CD4-positive, alpha-beta memory T cell (primary cell): ENCODE data around the gene HEATR9. TPM values are rescaled to one million over a fixed set of nuclear protein-coding genes. Genes with fewer than 3 reads are reported as not detected.

ENCODE experiments used
- CTCF ChIA-PET: fragments of 350-600 bp; sonication (Branson Sonifier 250); formaldehyde crosslinking; loops from one replicate; lab custom pipeline; 2021; ENCODE audit warnings: inconsistent platforms; ENCODE audit not compliant: partially characterized antibody; lab: Charles Lee
- POLR2A ChIA-PET: fragments of 350-600 bp; sonication (Branson Sonifier 250); formaldehyde crosslinking; loops from one replicate; lab custom pipeline; 2021; ENCODE audit not compliant: partially characterized antibody; lab: Charles Lee
- DNase-seq, 5 donors: peaks; one replicate each; pipeline versions ENCODE4 v3.0.0 to v3.0.0-alpha.2; 2020 to 2022; ENCODE audit warnings: mixed read lengths in 1 of 5
- H3K27ac ChIP-seq: one replicate; pipeline ENCODE4 v1.7.0; 2013; ENCODE audit warnings: low read depth, low read length
- H3K27me3 ChIP-seq: 2 replicates; pipeline ENCODE4 v1.7.0; 2013; ENCODE audit warnings: mild to moderate bottlenecking, low read length, moderate library complexity; ENCODE audit not compliant: insufficient read depth
- H3K36me3 ChIP-seq: 2 replicates; pipeline ENCODE4 v1.7.0; 2013; ENCODE audit warnings: mild to moderate bottlenecking, low read length, moderate library complexity; ENCODE audit not compliant: insufficient read depth
- H3K4me1 ChIP-seq: 2 replicates; pipeline ENCODE4 v1.7.0; 2013; ENCODE audit warnings: mild to moderate bottlenecking, low read length, moderate library complexity; ENCODE audit not compliant: insufficient read depth
- H3K4me3 ChIP-seq, 2 donors: one replicate each; pipeline ENCODE4 v1.7.0; 2013; ENCODE audit warnings: low read length in 2 of 2, mild to moderate bottlenecking in 1 of 2
- H3K9me3 ChIP-seq, 2 donors: one replicate each; pipeline ENCODE4 v1.7.0; 2013; ENCODE audit warnings: low read length in 2 of 2, control low read depth in 1 of 2; ENCODE audit not compliant: control insufficient read depth in 1 of 2
- H3K27ac Mint-ChIP-seq, 7 donors: one replicate each; pipeline ENCODE4 v1.8.0; 2020 to 2021; ENCODE audit warnings: mixed read lengths in 7 of 7, mild to moderate bottlenecking in 6 of 7, inconsistent platforms in 3 of 7, moderate library complexity in 3 of 7
- H3K27me3 Mint-ChIP-seq, 2 donors: one replicate each; pipeline ENCODE4 v1.8.0; 2020 to 2021; ENCODE audit warnings: mixed read lengths in 2 of 2
- H3K36me3 Mint-ChIP-seq, 2 donors: one replicate each; pipeline ENCODE4 v1.8.0; 2020 to 2021; ENCODE audit warnings: mixed read lengths in 2 of 2, inconsistent platforms in 1 of 2, mild to moderate bottlenecking in 1 of 2
- H3K4me1 Mint-ChIP-seq, 4 donors: one replicate each; pipeline ENCODE4 v1.8.0; 2020 to 2021; ENCODE audit warnings: mixed read lengths in 4 of 4, mild to moderate bottlenecking in 1 of 4
- H3K4me3 Mint-ChIP-seq, 8 donors: one replicate each; pipeline ENCODE4 v1.8.0; 2020 to 2021; ENCODE audit warnings: mixed read lengths in 8 of 8, mild to moderate bottlenecking in 7 of 8, moderate library complexity in 6 of 8, inconsistent platforms in 3 of 8
- H3K9me3 Mint-ChIP-seq, 8 donors: one replicate each; pipeline ENCODE4 v1.8.0; 2020 to 2021; ENCODE audit warnings: mixed read lengths in 8 of 8, mild to moderate bottlenecking in 5 of 8, inconsistent platforms in 3 of 8, moderate library complexity in 1 of 8
- intact Hi-C: fragments of 100-400 bp; cut with micrococcal nuclease; formaldehyde crosslinking; loops from one replicate; pipeline ENCODE4 v1.15.1; 2023
- polyA plus RNA-seq, 2 donors: library from polyadenylated mRNA; unstranded; fragments of 300-500 nt; fragmentation: Illumina TruSeq; gene quantifications; one replicate each; pipeline ENCODE4 v1.2.3, GENCODE V29; 2021
- total RNA-seq, 2 experiments: library from RNA; stranded (reverse); gene quantifications; one replicate each; pipeline ENCODE4 v1.2.3, GENCODE V29; 2021

HEATR9 gene
- total and polyA plus RNA-seq, 4 experiments from 2014 or later, result 2.2 to 2.6 TPM; not detected in 2

GRCh38 chr17:35912339-35912912, 43.7 kb upstream of the HEATR9 start:
- H3K4me3 ChIP-seq, result no peak overlapping the region
- peaks cover 7% of the 10 kb centered on the region for H3K4me1 ChIP-seq
- peaks cover 6 to 20% (median 13%) of the 10 kb centered on the region in 4 donors for H3K4me1 Mint-ChIP-seq
- ChIA-PET POLR2A (interaction anchor here (0.6 kb wide), 1 partner anchor 71 kb away, joined by 4 read pairs; no protein-coding TSS in a partner anchor), CTCF (interaction anchor here (0.6 to 1.3 kb wide), 3 partner anchors 18 to 104 kb away, joined by 3 to 4 read pairs (median 3); no protein-coding TSS in a partner anchor)
- H3K27me3 ChIP-seq, result no peaks in the 10 kb centered on the region
- H3K27me3 Mint-ChIP-seq, result no peaks in the 10 kb centered on the region
- H3K36me3 Mint-ChIP-seq, result no peaks in the 10 kb centered on the region
- H3K36me3 ChIP-seq, result no peaks in the 10 kb centered on the region
- no peak for DNase-seq
- H3K9me3 ChIP-seq, result no peaks in the 10 kb centered on the region
- no peak overlapping the region for H3K27ac ChIP-seq
- H3K4me3 Mint-ChIP-seq, result no peak overlapping the region
- no peaks in the 10 kb centered on the region for H3K9me3 Mint-ChIP-seq
- intact Hi-C loops, result no loop called here
- peak overlapping the region in 1 of 7 donors; percentile 2 for H3K27ac Mint-ChIP-seq

DNA sequence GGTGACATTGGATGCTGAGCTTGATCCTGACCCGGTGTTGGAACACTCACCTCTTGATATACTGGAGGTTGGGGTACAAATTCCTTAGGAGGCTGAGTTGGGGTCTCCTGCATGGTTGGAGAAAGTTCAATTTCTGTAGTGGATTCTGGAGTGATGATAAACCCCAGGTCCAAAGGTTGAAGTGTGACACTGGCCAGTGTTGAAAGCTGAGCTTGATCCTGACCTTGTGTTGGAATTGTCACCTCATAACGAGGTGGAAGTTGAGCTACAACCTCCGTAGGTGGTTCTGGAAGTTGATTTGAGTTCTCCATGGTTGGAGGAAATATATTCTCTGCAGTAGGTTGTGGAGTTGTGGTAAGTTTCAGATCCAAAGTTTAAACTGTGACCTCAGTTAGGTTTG, 40.7 kb upstream of the HEATR9 start:
- H3K36me3 ChIP-seq, result no peaks in the 10 kb centered on the region
- Mint-ChIP-seq H3K4me3 (no peak overlapping the region), H3K4me1 (peaks cover 6 to 20% (median 13%) of the 10 kb centered on the region in 4 donors), H3K36me3 (no peaks in the 10 kb centered on the region), H3K9me3 (no peaks in the 10 kb centered on the region), H3K27ac (no peak overlapping the region), H3K27me3 (no peaks in the 10 kb centered on the region)
- H3K4me3 ChIP-seq, result no peak overlapping the region
- intact Hi-C loops, result loop anchor here (5.0 kb wide), 1 partner anchor 37 kb away; no protein-coding TSS in a partner anchor
- CTCF ChIA-PET, result interaction anchor here (1.0 kb wide), 1 partner anchor 31 kb away, joined by 3 read pairs; no protein-coding TSS in a partner anchor
- H3K4me1 ChIP-seq, result peaks cover 7% of the 10 kb centered on the region
- H3K27me3 ChIP-seq, result no peaks in the 10 kb centered on the region
- POLR2A ChIA-PET, result interaction anchor here (0.6 kb wide), 1 partner anchor 13 kb away, joined by 3 read pairs; no protein-coding TSS in a partner anchor
- no peaks in the 10 kb centered on the region for H3K9me3 ChIP-seq
- no peak for DNase-seq
- H3K27ac ChIP-seq, result no peak overlapping the region

DNA sequence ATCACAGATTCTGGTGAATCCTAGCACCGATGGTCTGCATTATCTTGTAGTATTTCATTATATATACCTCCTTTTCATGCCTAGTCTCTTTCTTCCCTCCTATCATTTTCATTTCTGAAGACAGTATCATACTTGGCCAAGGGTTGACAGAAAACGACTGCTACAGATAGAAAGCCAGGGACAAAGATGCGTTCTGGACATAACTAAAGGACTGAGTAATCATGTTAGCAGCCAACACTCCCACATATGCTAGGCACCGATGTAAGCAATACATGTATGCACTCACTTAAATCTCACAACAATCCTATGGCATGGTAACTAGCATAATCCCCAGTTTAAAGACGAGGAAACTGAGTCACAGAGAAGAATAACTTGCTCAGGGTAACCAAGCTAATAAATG, 39.0 kb upstream of the HEATR9 start:
- ChIA-PET CTCF (interaction anchor here (0.6 to 2.4 kb wide), 7 partner anchors 9 to 58 kb away, joined by 3 to 10 read pairs (median 4); no protein-coding TSS in a partner anchor), POLR2A (interaction anchor here (1.7 to 2.8 kb wide), 4 partner anchors 17 to 58 kb away, joined by 5 to 19 read pairs (median 7); partner anchors contain the start of gene CCL5)
- no peaks in the 10 kb centered on the region for H3K9me3 Mint-ChIP-seq
- no peak for DNase-seq
- no peaks in the 10 kb centered on the region for H3K36me3 Mint-ChIP-seq
- H3K4me3 ChIP-seq, result no peak overlapping the region
- H3K4me1 Mint-ChIP-seq, result peaks cover 0 to 10% (median 6%) of the 10 kb centered on the region in 4 donors
- no peaks in the 10 kb centered on the region for H3K9me3 ChIP-seq
- H3K27ac ChIP-seq, result no peak overlapping the region
- no peaks in the 10 kb centered on the region for H3K4me1 ChIP-seq
- no peak overlapping the region for H3K27ac Mint-ChIP-seq
- H3K36me3 ChIP-seq, result no peaks in the 10 kb centered on the region
- no peak overlapping the region for H3K4me3 Mint-ChIP-seq
- H3K27me3 Mint-ChIP-seq, result no peaks in the 10 kb centered on the region
- intact Hi-C loops, result loop anchor here (1.0 to 5.0 kb wide), 2 partner anchors 35 to 58 kb away; no protein-coding TSS in a partner anchor
- no peaks in the 10 kb centered on the region for H3K27me3 ChIP-seq

DNA sequence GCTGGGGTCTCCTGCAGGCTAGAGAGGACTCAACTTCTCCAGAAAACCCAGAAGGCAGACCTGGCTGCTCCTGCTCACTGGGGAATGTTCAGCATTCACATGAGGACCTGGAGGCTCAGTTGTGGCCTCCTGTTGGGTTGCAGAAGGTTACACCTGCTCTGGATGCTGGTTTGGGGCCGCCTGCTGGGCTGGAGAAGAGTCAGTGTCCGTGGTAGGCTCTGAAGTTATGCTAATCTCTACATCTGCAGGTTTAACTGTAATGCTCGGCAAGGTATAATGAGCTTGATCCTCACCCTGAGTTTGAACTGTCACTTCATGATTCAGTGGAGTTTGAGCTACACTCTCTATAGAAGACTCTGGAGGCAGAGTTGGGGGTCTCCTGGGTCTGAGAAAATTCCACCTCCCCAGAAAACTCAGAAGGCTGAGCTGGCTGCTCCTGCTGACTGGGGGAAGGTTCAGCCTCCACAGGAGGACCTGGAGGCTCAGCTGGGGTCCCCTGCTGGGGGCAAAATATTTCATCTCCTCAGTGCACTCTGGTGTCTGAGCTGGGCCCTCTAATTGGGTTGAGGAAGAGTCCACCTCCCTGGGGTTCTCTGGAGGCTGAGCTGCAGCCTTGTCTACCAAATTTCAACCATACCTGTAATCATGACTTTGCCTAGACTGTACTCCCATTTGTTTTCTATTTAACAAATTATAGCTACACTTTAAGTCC, 38.4 kb upstream of the HEATR9 start:
- Mint-ChIP-seq H3K9me3 (no peaks in the 10 kb centered on the region), H3K4me1 (peaks cover 0 to 12% (median 6%) of the 10 kb centered on the region in 4 donors), H3K4me3 (no peak overlapping the region), H3K36me3 (no peaks in the 10 kb centered on the region), H3K27ac (peak overlapping the region in 1 of 7 donors; percentile 23), H3K27me3 (no peaks in the 10 kb centered on the region)
- no peak for DNase-seq
- Histone ChIP-seq H3K27me3 (no peaks in the 10 kb centered on the region), H3K4me3 (no peak overlapping the region), H3K4me1 (no peaks in the 10 kb centered on the region), H3K36me3 (no peaks in the 10 kb centered on the region), H3K9me3 (no peaks in the 10 kb centered on the region), H3K27ac (no peak overlapping the region)
- POLR2A ChIA-PET, result interaction anchor here (0.6 to 2.8 kb wide), 6 partner anchors 16 to 971 kb away, joined by 3 to 19 read pairs (median 6); partner anchors contain the start of gene CCL5
- intact Hi-C loops, result loop anchor here (1.0 to 5.0 kb wide), 2 partner anchors 35 to 58 kb away; no protein-coding TSS in a partner anchor
- CTCF ChIA-PET, result interaction anchor here (0.6 to 2.4 kb wide), 7 partner anchors 9 to 57 kb away, joined by 3 to 10 read pairs (median 4); no protein-coding TSS in a partner anchor

DNA sequence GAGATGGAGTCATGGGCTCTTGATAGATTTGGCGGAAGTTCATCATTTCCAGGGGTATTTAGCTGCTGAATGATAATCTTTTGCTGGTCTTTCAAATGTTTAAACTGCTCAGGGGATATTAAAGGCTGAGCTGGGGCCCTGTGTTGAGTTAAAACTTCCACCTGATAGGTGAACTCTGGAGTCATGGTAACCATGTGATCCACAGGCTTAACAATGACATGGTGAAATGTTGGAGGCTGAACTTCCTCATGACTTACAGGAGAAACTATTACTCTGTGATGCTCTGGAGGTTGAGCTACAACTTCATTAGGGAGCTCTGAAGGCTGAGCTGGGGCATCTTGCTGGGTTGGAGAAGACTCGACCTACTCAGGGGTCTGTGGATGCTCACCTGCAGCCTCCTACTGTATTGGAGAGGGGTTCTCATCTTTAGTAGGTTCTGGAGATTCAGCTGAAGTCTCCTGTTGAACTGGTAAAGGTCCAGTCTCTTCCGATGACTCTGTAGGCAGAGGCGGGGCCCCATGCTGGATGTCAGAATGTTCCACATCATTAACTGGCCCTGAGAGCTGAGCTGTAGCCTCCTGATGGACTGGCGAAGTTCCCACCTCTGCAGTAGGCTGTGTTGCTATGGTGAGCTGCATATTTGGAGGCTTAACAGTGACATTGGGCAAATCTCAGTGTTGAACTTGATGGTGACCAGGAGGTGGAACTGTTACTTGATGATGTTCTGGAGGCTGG, 37.7 kb upstream of the HEATR9 start:
- Histone ChIP-seq H3K36me3 (no peaks in the 10 kb centered on the region), H3K4me1 (no peaks in the 10 kb centered on the region), H3K27me3 (no peaks in the 10 kb centered on the region), H3K27ac (no peak overlapping the region), H3K9me3 (no peaks in the 10 kb centered on the region), H3K4me3 (no peak overlapping the region)
- Mint-ChIP-seq H3K4me1 (peaks cover 0 to 9% (median 6%) of the 10 kb centered on the region in 4 donors), H3K9me3 (no peaks in the 10 kb centered on the region), H3K27me3 (no peaks in the 10 kb centered on the region), H3K4me3 (no peak overlapping the region), H3K36me3 (no peaks in the 10 kb centered on the region), H3K27ac (peak overlapping the region in 1 of 7 donors; percentile 11)
- ChIA-PET CTCF (interaction anchor here (1.2 to 2.4 kb wide), 4 partner anchors 10 to 57 kb away, joined by 3 to 10 read pairs (median 6); no protein-coding TSS in a partner anchor), POLR2A (interaction anchor here (0.6 to 2.8 kb wide), 6 partner anchors 16 to 970 kb away, joined by 3 to 19 read pairs (median 6); partner anchors contain the start of gene CCL5)
- DNase-seq, result no peak
- intact Hi-C loops, result loop anchor here (5.0 kb wide), 1 partner anchor 34 kb away; no protein-coding TSS in a partner anchor

DNA sequence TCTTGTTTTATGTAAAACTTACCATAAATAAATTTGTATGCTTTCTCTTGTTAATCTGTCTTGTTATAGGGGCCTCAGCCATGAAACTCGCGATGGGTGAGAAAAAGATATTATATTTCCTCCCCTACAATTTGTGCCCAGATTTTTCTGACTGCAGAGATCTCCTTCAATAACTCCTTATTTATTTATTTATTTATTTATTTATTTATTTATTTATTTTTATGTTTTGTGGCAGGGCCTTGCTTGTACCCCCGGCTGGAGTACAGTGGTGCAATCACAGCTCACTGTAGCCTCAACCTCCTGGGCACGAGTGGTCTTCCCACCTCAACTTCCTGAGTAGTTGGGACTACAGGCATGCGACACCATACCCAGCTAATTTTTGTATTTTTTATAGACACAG, 34.8 kb upstream of the HEATR9 start:
- Mint-ChIP-seq H3K27me3 (no peaks in the 10 kb centered on the region), H3K4me1 (peaks cover 14 to 37% (median 28%) of the 10 kb centered on the region in 4 donors), H3K27ac (peak overlapping the region in 1 of 7 donors; percentile 27), H3K36me3 (no peaks in the 10 kb centered on the region), H3K9me3 (no peaks in the 10 kb centered on the region), H3K4me3 (no peak overlapping the region)
- H3K4me1 ChIP-seq, result peaks cover 23% of the 10 kb centered on the region
- no peak overlapping the region for H3K4me3 ChIP-seq
- no peak for DNase-seq
- ChIA-PET CTCF (no interaction called here), POLR2A (interaction anchor here (1.0 to 8.0 kb wide), 3 partner anchors 24 to 62 kb away, joined by 3 to 113 read pairs (median 6); partner anchors contain the start of gene CCL5)
- H3K36me3 ChIP-seq, result no peaks in the 10 kb centered on the region
- no peak overlapping the region for H3K27ac ChIP-seq
- H3K27me3 ChIP-seq, result no peaks in the 10 kb centered on the region
- no peaks in the 10 kb centered on the region for H3K9me3 ChIP-seq
- intact Hi-C loops, result no loop called here
